Ishikawa (cell line): ENCODE measurements around the gene SUPT20HL2.

Experiments used
- EGR1 ChIP-seq: IDR thresholded peaks from 2 replicates; pipeline ENCODE4 v1.6.1; 2012
- EP300 ChIP-seq: IDR thresholded peaks from 2 replicates; pipeline ENCODE4 v1.6.1; 2012; ENCODE audit warnings: borderline replicate concordance
- FOXM1 ChIP-seq: IDR thresholded peaks from 2 replicates; pipeline ENCODE4 v1.6.1; 2012; ENCODE audit warnings: low read depth, borderline replicate concordance
- RAD21 ChIP-seq: IDR thresholded peaks from 2 replicates; pipeline ENCODE4 v1.6.1; 2012; ENCODE audit warnings: low read depth
- TAF1 ChIP-seq: IDR thresholded peaks from 2 replicates; pipeline ENCODE4 v1.6.1; 2012; ENCODE audit warnings: low read depth, mild to moderate bottlenecking
- ZBTB7A ChIP-seq: IDR thresholded peaks from 2 replicates; pipeline ENCODE4 v1.6.1; 2012; ENCODE audit warnings: low read depth
- TF ChIP-seq, protein P1 (sequence below): IDR thresholded peaks from 2 replicates; pipeline ENCODE4 v1.6.1; 2012; ENCODE audit warnings: low read depth, mild to moderate bottlenecking

DNA sequence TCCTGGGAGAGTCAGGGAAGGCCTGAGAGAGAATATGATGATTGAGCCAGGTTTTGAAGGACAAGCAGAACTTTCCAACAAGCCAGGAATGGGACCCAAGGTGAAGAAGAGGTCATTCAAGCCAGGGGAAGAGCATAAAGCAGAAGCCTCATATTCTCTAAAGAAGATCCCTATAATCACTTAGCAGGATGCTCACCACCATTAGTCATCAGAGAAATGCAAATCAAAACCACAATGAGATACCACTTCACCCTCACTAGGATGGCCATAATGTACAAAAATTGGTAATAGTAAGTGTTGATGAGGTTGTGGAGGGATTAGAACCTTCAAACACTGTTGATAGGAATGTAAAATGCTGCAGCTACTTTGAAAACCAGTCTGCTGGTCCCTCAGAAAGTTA is 26.0 kb upstream of the SUPT20HL2 start:
- TF ChIP-seq FOXM1 (no peak), TAF1 (no peak), RAD21 (no peak), EGR1 (no peak), EP300 (no peak), ZBTB7A (no peak)
- TF ChIP-seq, protein P1, sequence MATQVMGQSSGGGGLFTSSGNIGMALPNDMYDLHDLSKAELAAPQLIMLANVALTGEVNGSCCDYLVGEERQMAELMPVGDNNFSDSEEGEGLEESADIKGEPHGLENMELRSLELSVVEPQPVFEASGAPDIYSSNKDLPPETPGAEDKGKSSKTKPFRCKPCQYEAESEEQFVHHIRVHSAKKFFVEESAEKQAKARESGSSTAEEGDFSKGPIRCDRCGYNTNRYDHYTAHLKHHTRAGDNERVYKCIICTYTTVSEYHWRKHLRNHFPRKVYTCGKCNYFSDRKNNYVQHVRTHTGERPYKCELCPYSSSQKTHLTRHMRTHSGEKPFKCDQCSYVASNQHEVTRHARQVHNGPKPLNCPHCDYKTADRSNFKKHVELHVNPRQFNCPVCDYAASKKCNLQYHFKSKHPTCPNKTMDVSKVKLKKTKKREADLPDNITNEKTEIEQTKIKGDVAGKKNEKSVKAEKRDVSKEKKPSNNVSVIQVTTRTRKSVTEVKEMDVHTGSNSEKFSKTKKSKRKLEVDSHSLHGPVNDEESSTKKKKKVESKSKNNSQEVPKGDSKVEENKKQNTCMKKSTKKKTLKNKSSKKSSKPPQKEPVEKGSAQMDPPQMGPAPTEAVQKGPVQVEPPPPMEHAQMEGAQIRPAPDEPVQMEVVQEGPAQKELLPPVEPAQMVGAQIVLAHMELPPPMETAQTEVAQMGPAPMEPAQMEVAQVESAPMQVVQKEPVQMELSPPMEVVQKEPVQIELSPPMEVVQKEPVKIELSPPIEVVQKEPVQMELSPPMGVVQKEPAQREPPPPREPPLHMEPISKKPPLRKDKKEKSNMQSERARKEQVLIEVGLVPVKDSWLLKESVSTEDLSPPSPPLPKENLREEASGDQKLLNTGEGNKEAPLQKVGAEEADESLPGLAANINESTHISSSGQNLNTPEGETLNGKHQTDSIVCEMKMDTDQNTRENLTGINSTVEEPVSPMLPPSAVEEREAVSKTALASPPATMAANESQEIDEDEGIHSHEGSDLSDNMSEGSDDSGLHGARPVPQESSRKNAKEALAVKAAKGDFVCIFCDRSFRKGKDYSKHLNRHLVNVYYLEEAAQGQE = no peak
